Measurements from ENCODE around the gene DACH1. TPM values are rescaled to one million over a fixed set of nuclear protein-coding genes. Genes with fewer than 3 reads are reported as not detected.

DACH1 gene
- total RNA-seq, 5 donors from 2014 or later (not counting 1 experiment from before 2014, with no cell fraction given) = 0.13 to 1.2 (median 0.23) TPM

GRCh38 chr13:71457645-71458044, 409.4 kb downstream of the DACH1 start:
- H3K4me3 ChIP-seq (ENCODE audit: control insufficient read depth in 1 of 2, extremely low read depth in 1 of 2, low read length in 1 of 2) = no peak overlapping the region
- no peaks in the 10 kb centered on the region for H3K36me3 ChIP-seq (ENCODE audit: control insufficient read depth in 2 of 2, extremely low read depth in 1 of 2, insufficient read depth in 1 of 2, low read length in 1 of 2)
- no peak overlapping the region for H3K27ac ChIP-seq (ENCODE audit: low read length)
- no peaks in the 10 kb centered on the region for H3K27me3 ChIP-seq (replicated peaks in 1 of 2; ENCODE audit: control insufficient read depth in 2 of 2, extremely low read depth in 1 of 2, insufficient read depth in 2 of 2, low read length in 1 of 2)
- Mint-ChIP-seq H3K9me3 (peaks cover 0 to 4% (median 0%) of the 10 kb centered on the region in 3 donors), H3K36me3 (no peaks in the 10 kb centered on the region), H3K27me3 (no peaks in the 10 kb centered on the region), H3K27ac (no peak overlapping the region), H3K4me3 (no peak overlapping the region), H3K4me1 (no peaks in the 10 kb centered on the region)
- CTCF ChIA-PET = no interaction called here
- no peak for ATAC-seq (replicated peaks in 1 of 4)
- POLR2A ChIA-PET = no interaction called here
- WGBS (ENCODE audit: insufficient coverage) = no CpG with 5 or more reads among the region's 2 CpGs
- no peaks in the 10 kb centered on the region for H3K9me3 ChIP-seq
- no peaks in the 10 kb centered on the region for H3K4me1 ChIP-seq (ENCODE audit: control insufficient read depth in 1 of 2, extremely low read depth in 1 of 2, insufficient read depth in 2 of 2, low read length in 2 of 2)
- DNase-seq = no peak

DNA sequence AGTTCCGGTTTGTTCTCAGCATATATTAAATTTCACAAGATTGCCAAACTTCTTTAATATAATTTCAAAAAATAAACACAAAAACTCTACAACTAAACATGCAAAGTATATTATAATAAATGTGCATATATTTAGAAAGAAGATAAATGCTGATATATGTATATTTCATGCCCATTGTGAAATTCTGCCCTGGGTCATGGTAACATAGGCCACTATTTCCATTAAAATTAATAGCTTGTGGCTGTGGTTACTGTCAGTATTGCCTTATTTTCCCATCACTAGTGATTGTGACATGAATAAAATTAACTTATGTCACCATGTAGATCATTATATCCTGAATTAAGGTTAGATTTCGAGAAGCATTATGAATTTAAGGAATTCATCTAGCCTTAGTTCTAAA, 410.9 kb downstream of the DACH1 start:
- Histone ChIP-seq H3K36me3 (ENCODE audit: control insufficient read depth in 2 of 2, extremely low read depth in 1 of 2, insufficient read depth in 1 of 2, low read length in 1 of 2) (no peaks in the 10 kb centered on the region), H3K27me3 (replicated peaks in 1 of 2; ENCODE audit: control insufficient read depth in 2 of 2, extremely low read depth in 1 of 2, insufficient read depth in 2 of 2, low read length in 1 of 2) (no peaks in the 10 kb centered on the region), H3K4me1 (ENCODE audit: control insufficient read depth in 1 of 2, extremely low read depth in 1 of 2, insufficient read depth in 2 of 2, low read length in 2 of 2) (no peaks in the 10 kb centered on the region), H3K9me3 (no peaks in the 10 kb centered on the region), H3K4me3 (ENCODE audit: control insufficient read depth in 1 of 2, extremely low read depth in 1 of 2, low read length in 1 of 2) (no peak overlapping the region), H3K27ac (ENCODE audit: low read length) (no peak overlapping the region)
- H3K4me3 Mint-ChIP-seq = no peak overlapping the region
- no peaks in the 10 kb centered on the region for H3K4me1 Mint-ChIP-seq
- DNase-seq (no peak), ATAC-seq (replicated peaks in 1 of 4) (no peak)
- WGBS (ENCODE audit: insufficient coverage) = no CpG with 5 or more reads among the region's 2 CpGs
- ChIA-PET POLR2A (interaction anchor here in 1 of 2 donors (0.5 kb wide), 1 partner anchor 29 kb away, joined by 5 read pairs; no protein-coding TSS in a partner anchor), CTCF (no interaction called here)
- no peak overlapping the region for H3K27ac Mint-ChIP-seq
- peaks cover 0 to 4% (median 0%) of the 10 kb centered on the region in 3 donors for H3K9me3 Mint-ChIP-seq
- no peaks in the 10 kb centered on the region for H3K36me3 Mint-ChIP-seq
- no peaks in the 10 kb centered on the region for H3K27me3 Mint-ChIP-seq

DNA sequence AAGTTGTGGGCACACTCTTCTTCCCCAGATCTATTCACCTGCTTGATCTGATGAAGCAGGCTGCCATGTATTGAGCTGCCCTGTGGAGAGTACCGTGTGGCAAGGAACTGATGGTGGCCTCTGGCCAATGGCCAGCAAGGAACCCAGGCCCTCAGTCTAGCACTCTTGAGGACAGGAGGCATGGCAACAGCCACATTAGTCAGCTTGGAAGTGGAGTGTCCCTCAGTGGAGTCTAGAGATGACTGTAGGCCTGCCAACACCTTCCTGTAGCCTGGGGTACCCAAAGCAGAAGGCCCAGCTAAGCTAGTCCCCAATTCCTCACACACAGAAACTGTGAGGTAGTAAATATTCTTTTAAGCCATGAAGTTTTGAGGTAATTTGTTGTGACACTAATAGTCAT, 412.5 kb downstream of the DACH1 start:
- no peaks in the 10 kb centered on the region for H3K36me3 Mint-ChIP-seq
- WGBS (ENCODE audit: insufficient coverage) = 89% methylated on average over 1 of the region's 1 CpG

DNA sequence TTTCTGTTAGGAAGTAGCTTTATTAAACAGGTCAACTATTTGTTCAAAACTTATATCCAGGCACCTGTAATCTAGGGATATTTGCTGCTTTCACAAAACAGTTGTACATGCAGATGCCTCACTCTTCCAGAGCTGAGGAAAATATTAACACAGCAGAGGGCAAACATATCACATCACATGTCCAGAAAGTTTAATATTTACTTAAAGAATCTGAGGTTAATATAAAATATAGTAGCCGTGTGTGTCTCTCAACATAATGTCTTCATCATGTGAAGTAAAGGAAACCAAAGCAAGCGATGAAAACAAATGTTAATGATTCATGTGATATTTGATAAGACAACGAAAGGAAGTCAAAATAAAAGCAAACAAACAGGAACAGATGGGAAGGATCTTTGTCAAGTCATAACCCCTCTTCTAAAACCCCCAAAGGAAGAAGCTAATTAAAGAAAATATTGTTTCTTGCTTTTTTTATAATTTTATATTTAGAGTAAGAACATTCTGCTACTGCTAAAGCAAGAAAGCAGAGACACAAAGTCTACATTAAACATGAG, 418.8 kb downstream of the DACH1 start:
- Histone ChIP-seq H3K9me3 (no peaks in the 10 kb centered on the region), H3K36me3 (ENCODE audit: control insufficient read depth in 2 of 2, extremely low read depth in 1 of 2, insufficient read depth in 1 of 2, low read length in 1 of 2) (no peaks in the 10 kb centered on the region), H3K27ac (ENCODE audit: low read length) (no peak overlapping the region), H3K4me1 (ENCODE audit: control insufficient read depth in 1 of 2, extremely low read depth in 1 of 2, insufficient read depth in 2 of 2, low read length in 2 of 2) (no peaks in the 10 kb centered on the region), H3K27me3 (replicated peaks in 1 of 2; ENCODE audit: control insufficient read depth in 2 of 2, extremely low read depth in 1 of 2, insufficient read depth in 2 of 2, low read length in 1 of 2) (no peaks in the 10 kb centered on the region), H3K4me3 (ENCODE audit: control insufficient read depth in 1 of 2, extremely low read depth in 1 of 2, low read length in 1 of 2) (no peak overlapping the region)
- DNase-seq (no peak), ATAC-seq (replicated peaks in 1 of 4) (no peak)
- Mint-ChIP-seq H3K4me1 (no peaks in the 10 kb centered on the region), H3K4me3 (no peak overlapping the region), H3K27me3 (no peaks in the 10 kb centered on the region), H3K9me3 (peaks cover 0 to 2% (median 0%) of the 10 kb centered on the region in 3 donors), H3K36me3 (no peaks in the 10 kb centered on the region), H3K27ac (no peak overlapping the region)
- ChIA-PET CTCF (no interaction called here), POLR2A (no interaction called here)
- no CpG with 5 or more reads among the region's 3 CpGs for WGBS (ENCODE audit: insufficient coverage)

More for the DNA sequence above, 412.5 kb downstream of the DACH1 start:
- no peaks in the 10 kb centered on the region for H3K4me1 Mint-ChIP-seq
- Histone ChIP-seq H3K9me3 (no peaks in the 10 kb centered on the region), H3K27me3 (replicated peaks in 1 of 2; ENCODE audit: control insufficient read depth in 2 of 2, extremely low read depth in 1 of 2, insufficient read depth in 2 of 2, low read length in 1 of 2) (no peaks in the 10 kb centered on the region), H3K36me3 (ENCODE audit: control insufficient read depth in 2 of 2, extremely low read depth in 1 of 2, insufficient read depth in 1 of 2, low read length in 1 of 2) (no peaks in the 10 kb centered on the region), H3K4me1 (ENCODE audit: control insufficient read depth in 1 of 2, extremely low read depth in 1 of 2, insufficient read depth in 2 of 2, low read length in 2 of 2) (no peaks in the 10 kb centered on the region), H3K27ac (ENCODE audit: low read length) (no peak overlapping the region), H3K4me3 (ENCODE audit: control insufficient read depth in 1 of 2, extremely low read depth in 1 of 2, low read length in 1 of 2) (no peak overlapping the region)
- CTCF ChIA-PET = no interaction called here
- peaks cover 0 to 4% (median 0%) of the 10 kb centered on the region in 3 donors for H3K9me3 Mint-ChIP-seq
- no peak overlapping the region for H3K4me3 Mint-ChIP-seq
- DNase-seq = no peak
- POLR2A ChIA-PET = no interaction called here
- ATAC-seq (replicated peaks in 1 of 4) = no peak
- no peaks in the 10 kb centered on the region for H3K27me3 Mint-ChIP-seq
- no peak overlapping the region for H3K27ac Mint-ChIP-seq

DNA sequence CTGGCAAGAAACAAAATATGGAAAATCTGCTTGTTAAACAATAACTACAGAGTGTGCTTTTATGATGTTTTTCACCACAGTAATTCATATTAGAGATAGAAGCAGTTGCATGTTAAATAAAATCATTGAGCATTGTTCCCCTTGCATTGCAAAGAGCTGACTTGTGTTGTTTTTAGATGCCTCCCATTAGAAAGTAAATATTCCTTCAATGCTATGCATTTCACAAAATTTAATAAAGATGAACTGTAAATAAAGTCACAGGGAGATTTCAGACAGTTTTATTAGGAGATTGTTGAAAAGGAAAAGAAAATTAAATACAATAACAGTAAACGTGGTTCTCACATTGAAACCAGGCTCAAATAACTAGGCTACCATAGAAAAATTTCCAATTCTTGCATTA, 429.3 kb downstream of the DACH1 start:
- ChIA-PET POLR2A (no interaction called here), CTCF (no interaction called here)
- DNase-seq (no peak), ATAC-seq (replicated peaks in 1 of 4) (no peak)
- Histone ChIP-seq H3K4me1 (ENCODE audit: control insufficient read depth in 1 of 2, extremely low read depth in 1 of 2, insufficient read depth in 2 of 2, low read length in 2 of 2) (no peaks in the 10 kb centered on the region), H3K36me3 (ENCODE audit: control insufficient read depth in 2 of 2, extremely low read depth in 1 of 2, insufficient read depth in 1 of 2, low read length in 1 of 2) (no peaks in the 10 kb centered on the region), H3K9me3 (no peaks in the 10 kb centered on the region), H3K27ac (ENCODE audit: low read length) (no peak overlapping the region), H3K4me3 (ENCODE audit: control insufficient read depth in 1 of 2, extremely low read depth in 1 of 2, low read length in 1 of 2) (no peak overlapping the region), H3K27me3 (replicated peaks in 1 of 2; ENCODE audit: control insufficient read depth in 2 of 2, extremely low read depth in 1 of 2, insufficient read depth in 2 of 2, low read length in 1 of 2) (no peaks in the 10 kb centered on the region)
- H3K27ac Mint-ChIP-seq = no peak overlapping the region
- WGBS (ENCODE audit: insufficient coverage) = no CpG with 5 or more reads among the region's 1 CpG
- no peaks in the 10 kb centered on the region for H3K9me3 Mint-ChIP-seq
- H3K36me3 Mint-ChIP-seq = no peaks in the 10 kb centered on the region
- H3K4me1 Mint-ChIP-seq = no peaks in the 10 kb centered on the region
- no peaks in the 10 kb centered on the region for H3K27me3 Mint-ChIP-seq
- no peak overlapping the region for H3K4me3 Mint-ChIP-seq

GRCh38 chr13:71430681-71431080, 436.3 kb downstream of the DACH1 start:
- Histone ChIP-seq H3K4me3 (ENCODE audit: control insufficient read depth in 1 of 2, extremely low read depth in 1 of 2, low read length in 1 of 2) (no peak overlapping the region), H3K9me3 (no peaks in the 10 kb centered on the region), H3K27ac (ENCODE audit: low read length) (no peak overlapping the region), H3K36me3 (ENCODE audit: control insufficient read depth in 2 of 2, extremely low read depth in 1 of 2, insufficient read depth in 1 of 2, low read length in 1 of 2) (no peaks in the 10 kb centered on the region), H3K27me3 (replicated peaks in 1 of 2; ENCODE audit: control insufficient read depth in 2 of 2, extremely low read depth in 1 of 2, insufficient read depth in 2 of 2, low read length in 1 of 2) (no peaks in the 10 kb centered on the region), H3K4me1 (ENCODE audit: control insufficient read depth in 1 of 2, extremely low read depth in 1 of 2, insufficient read depth in 2 of 2, low read length in 2 of 2) (no peaks in the 10 kb centered on the region)
- ATAC-seq (replicated peaks in 1 of 4) = no peak
- POLR2A ChIA-PET = no interaction called here
- CTCF ChIA-PET = no interaction called here
- H3K9me3 Mint-ChIP-seq = no peaks in the 10 kb centered on the region
- H3K27ac Mint-ChIP-seq = no peak overlapping the region
- no peak overlapping the region for H3K4me3 Mint-ChIP-seq
- no peaks in the 10 kb centered on the region for H3K4me1 Mint-ChIP-seq
- H3K36me3 Mint-ChIP-seq = no peaks in the 10 kb centered on the region
- DNase-seq = no peak
- H3K27me3 Mint-ChIP-seq = no peaks in the 10 kb centered on the region
- WGBS (ENCODE audit: insufficient coverage) = no CpG with 5 or more reads among the region's 4 CpGs

GRCh38 chr13:71417205-71417604, 449.8 kb downstream of the DACH1 start:
- Histone ChIP-seq H3K27ac (ENCODE audit: low read length) (no peak overlapping the region), H3K4me3 (ENCODE audit: control insufficient read depth in 1 of 2, extremely low read depth in 1 of 2, low read length in 1 of 2) (no peak overlapping the region), H3K9me3 (no peaks in the 10 kb centered on the region), H3K4me1 (ENCODE audit: control insufficient read depth in 1 of 2, extremely low read depth in 1 of 2, insufficient read depth in 2 of 2, low read length in 2 of 2) (no peaks in the 10 kb centered on the region), H3K27me3 (replicated peaks in 1 of 2; ENCODE audit: control insufficient read depth in 2 of 2, extremely low read depth in 1 of 2, insufficient read depth in 2 of 2, low read length in 1 of 2) (no peaks in the 10 kb centered on the region), H3K36me3 (ENCODE audit: control insufficient read depth in 2 of 2, extremely low read depth in 1 of 2, insufficient read depth in 1 of 2, low read length in 1 of 2) (no peaks in the 10 kb centered on the region)
- CTCF ChIA-PET = no interaction called here
- POLR2A ChIA-PET = no interaction called here
- H3K27ac Mint-ChIP-seq = no peak overlapping the region
- H3K4me3 Mint-ChIP-seq = no peak overlapping the region
- ATAC-seq (replicated peaks in 1 of 4) = no peak
- peaks cover 5 to 14% (median 12%) of the 10 kb centered on the region in 3 donors for H3K9me3 Mint-ChIP-seq
- DNase-seq = no peak
- H3K27me3 Mint-ChIP-seq = no peaks in the 10 kb centered on the region
- no peaks in the 10 kb centered on the region for H3K4me1 Mint-ChIP-seq
- no peaks in the 10 kb centered on the region for H3K36me3 Mint-ChIP-seq
